ENCODE measurements around the gene PFKL.

Gene PFKL

DNA sequence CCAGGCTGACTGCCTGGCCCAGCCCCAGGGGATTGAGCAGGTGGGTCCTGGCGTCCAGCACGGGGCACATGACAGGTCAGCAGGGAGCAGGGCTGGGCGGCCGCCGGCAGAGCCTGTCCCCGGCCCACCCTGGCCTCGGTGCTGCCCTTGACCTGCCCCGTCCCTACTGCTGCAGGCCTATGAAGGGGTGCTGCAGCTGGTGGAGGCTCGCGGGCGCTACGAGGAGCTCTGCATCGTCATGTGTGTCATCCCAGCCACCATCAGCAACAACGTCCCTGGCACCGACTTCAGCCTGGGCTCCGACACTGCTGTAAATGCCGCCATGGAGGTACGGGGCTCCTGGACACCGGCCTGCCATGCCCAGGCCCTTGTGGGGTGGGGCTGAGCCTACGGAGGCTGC is 23.7 kb downstream of the PFKL start:
- no peak for DNase-seq (ENCODE audit: low read depth, low spot score)

DNA sequence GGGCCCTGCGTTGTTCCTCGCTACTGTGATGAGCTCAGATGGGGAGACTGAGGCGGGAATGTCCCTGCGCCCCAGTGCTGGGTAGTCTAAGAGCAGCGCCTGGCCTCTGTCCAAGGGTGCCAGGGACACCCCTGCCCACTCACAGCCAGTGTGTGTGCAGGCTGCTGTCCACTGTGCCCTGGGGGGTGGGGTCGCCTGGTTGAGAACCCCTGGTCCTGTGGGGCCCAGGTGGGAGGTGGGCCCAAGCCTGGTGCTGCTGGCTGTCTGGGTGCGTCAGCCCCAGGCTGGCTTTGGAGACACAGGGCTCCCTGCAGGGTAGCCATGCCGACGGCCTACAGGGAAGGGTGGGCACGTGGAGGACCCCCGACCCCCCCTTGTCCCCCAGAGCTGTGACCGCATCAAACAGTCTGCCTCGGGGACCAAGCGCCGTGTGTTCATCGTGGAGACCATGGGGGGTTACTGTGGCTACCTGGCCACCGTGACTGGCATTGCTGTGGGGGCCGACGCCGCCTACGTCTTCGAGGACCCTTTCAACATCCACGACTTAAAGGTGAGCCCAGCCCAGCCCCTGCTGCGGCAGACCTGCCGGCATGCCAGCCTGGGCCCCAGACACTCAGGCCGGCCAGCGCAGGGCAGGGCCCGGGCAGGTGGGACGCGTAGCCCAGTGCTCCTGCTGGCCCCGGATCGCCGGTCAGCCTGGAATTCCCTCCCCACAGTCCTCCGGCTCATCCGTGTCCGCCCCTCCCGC is 24.4 kb downstream of the PFKL start:
- H3K4me3 ChIP-seq, result no peak overlapping the region
- no peak overlapping the region for H3K27ac ChIP-seq
- no peaks in the 10 kb centered on the region; the same call in 1 of the 2 replicates for H3K36me3 ChIP-seq (ENCODE audit: insufficient read depth, low read length)
- no peak for TF ChIP-seq FOXP2 (optimal IDR thresholded peaks at IDR 0.05; ENCODE audit: control extremely low read depth, extremely low read length, insufficient read depth)
- TF ChIP-seq EZH2 (IDR thresholded peaks at IDR 0.05), result no peak
- TF ChIP-seq POLR2AphosphoS5 (IDR thresholded peaks at IDR 0.05; ENCODE audit: borderline replicate concordance, low read depth, low read length), result no peak
- H3K9me3 ChIP-seq (ENCODE audit: low read depth, low read length), result no peaks in the 10 kb centered on the region
- no peak overlapping the region for H3K9ac ChIP-seq (ENCODE audit: insufficient read length)
- no peak for DNase-seq (ENCODE audit: low read depth, low spot score)

More for the DNA sequence above, 23.7 kb downstream of the PFKL start:
- Histone ChIP-seq H3K4me3 (no peak overlapping the region), H3K27ac (no peak overlapping the region), H3K9ac (ENCODE audit: insufficient read length) (no peak overlapping the region), H3K36me3 (ENCODE audit: insufficient read depth, low read length) (no peaks in the 10 kb centered on the region; the same call in 1 of the 2 replicates), H3K9me3 (ENCODE audit: low read depth, low read length) (no peaks in the 10 kb centered on the region)
- TF ChIP-seq FOXP2 (optimal IDR thresholded peaks at IDR 0.05; ENCODE audit: control extremely low read depth, extremely low read length, insufficient read depth) (no peak), EZH2 (IDR thresholded peaks at IDR 0.05) (no peak), POLR2AphosphoS5 (IDR thresholded peaks at IDR 0.05; ENCODE audit: borderline replicate concordance, low read depth, low read length) (no peak)

DNA sequence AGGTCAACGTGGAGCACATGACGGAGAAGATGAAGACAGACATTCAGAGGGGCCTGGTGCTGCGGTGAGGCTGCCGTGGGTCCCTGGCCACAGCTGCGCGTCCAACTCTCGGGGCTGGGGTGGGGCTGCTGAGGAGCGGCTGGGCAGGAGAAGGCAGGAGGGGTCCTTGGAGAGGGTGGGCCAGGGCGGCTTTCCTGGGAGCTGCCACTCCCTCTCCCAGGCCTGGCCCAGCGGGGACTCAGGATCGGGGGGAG is 24.9 kb downstream of the PFKL start:
- DNase-seq (ENCODE audit: low read depth, low spot score), result no peak
- Histone ChIP-seq H3K9ac (ENCODE audit: insufficient read length) (no peak overlapping the region), H3K9me3 (ENCODE audit: low read depth, low read length) (no peaks in the 10 kb centered on the region), H3K4me3 (no peak overlapping the region), H3K36me3 (ENCODE audit: insufficient read depth, low read length) (no peaks in the 10 kb centered on the region; the same call in 1 of the 2 replicates), H3K27ac (no peak overlapping the region)
- TF ChIP-seq FOXP2 (optimal IDR thresholded peaks at IDR 0.05; ENCODE audit: control extremely low read depth, extremely low read length, insufficient read depth), result no peak
- TF ChIP-seq EZH2 (IDR thresholded peaks at IDR 0.05), result no peak
- TF ChIP-seq POLR2AphosphoS5 (IDR thresholded peaks at IDR 0.05; ENCODE audit: borderline replicate concordance, low read depth, low read length), result no peak

DNA sequence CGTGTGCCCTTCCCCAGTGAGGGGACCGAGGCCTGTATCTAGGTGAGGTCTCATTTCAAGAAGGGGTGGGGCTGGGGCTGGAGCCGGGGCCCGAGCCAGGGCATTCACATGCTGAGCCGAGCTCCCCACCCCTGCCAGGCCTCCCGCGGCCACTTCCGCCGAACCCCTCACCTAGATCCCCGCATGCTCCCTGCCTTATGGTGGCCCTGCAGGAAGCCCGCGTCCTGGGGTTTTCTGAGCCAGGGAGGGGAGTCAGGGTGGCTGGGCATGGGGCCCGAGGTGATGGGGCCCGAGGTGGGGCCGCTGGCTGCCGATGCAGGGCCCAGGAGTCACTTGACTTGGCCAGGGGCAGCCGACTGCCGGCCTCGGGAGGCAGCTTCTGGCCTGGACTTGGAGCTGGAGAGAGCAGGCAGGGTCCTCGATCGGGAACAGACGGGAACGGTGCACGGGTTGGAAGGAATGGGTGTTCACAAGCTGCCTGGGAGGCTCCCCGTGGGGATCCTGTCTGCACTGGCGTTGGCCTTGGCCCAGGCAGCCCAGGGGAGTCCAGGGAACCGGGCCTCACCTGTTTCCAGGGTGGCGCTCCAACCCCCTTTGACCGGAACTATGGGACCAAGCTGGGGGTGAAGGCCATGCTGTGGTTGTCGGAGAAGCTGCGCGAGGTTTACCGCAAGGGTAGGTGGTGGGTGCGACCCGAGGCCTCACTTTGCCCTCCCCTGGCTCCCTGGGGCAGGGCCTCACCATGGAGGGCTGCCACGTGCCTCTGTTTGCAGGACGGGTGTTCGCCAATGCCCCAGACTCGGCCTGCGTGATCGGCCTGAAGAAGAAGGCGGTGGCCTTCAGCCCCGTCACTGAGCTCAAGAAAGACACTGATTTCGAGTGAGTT is 25.8 kb downstream of the PFKL start:
- no peak overlapping the region for H3K4me3 ChIP-seq
- TF ChIP-seq FOXP2 (optimal IDR thresholded peaks at IDR 0.05; ENCODE audit: control extremely low read depth, extremely low read length, insufficient read depth) (no peak), POLR2AphosphoS5 (IDR thresholded peaks at IDR 0.05; ENCODE audit: borderline replicate concordance, low read depth, low read length) (no peak), EZH2 (IDR thresholded peaks at IDR 0.05) (no peak)
- no peak overlapping the region for H3K9ac ChIP-seq (ENCODE audit: insufficient read length)
- no peaks in the 10 kb centered on the region; the same call in 1 of the 2 replicates for H3K36me3 ChIP-seq (ENCODE audit: insufficient read depth, low read length)
- DNase-seq (ENCODE audit: low read depth, low spot score), result no peak
- no peaks in the 10 kb centered on the region for H3K9me3 ChIP-seq (ENCODE audit: low read depth, low read length)
- H3K27ac ChIP-seq, result no peak overlapping the region

DNA sequence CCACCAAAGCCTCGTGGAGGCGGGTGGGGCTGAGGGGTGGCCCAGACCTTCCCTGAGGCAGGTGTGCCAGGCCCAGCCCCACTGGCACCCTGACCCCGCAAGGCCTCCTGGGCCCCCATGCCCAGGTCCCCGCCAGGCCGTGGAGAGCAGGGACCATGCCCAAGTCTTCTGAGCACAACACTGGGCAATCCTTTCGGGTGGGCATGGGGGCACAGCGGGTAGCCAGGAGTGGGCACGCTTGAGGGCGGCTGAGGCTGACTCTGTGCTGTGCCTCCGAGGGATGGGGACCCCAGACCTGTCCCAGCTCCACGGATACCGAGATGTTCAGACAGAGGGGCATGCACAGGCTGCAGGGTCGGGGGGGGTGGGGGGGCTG is 26.4 kb downstream of the PFKL start:
- DNase-seq (ENCODE audit: low read depth, low spot score), result no peak
- no peak overlapping the region for H3K9ac ChIP-seq (ENCODE audit: insufficient read length)
- no peak overlapping the region for H3K4me3 ChIP-seq
- TF ChIP-seq POLR2AphosphoS5 (IDR thresholded peaks at IDR 0.05; ENCODE audit: borderline replicate concordance, low read depth, low read length), result no peak
- TF ChIP-seq EZH2 (IDR thresholded peaks at IDR 0.05), result no peak
- no peak for TF ChIP-seq FOXP2 (optimal IDR thresholded peaks at IDR 0.05; ENCODE audit: control extremely low read depth, extremely low read length, insufficient read depth)
- no peaks in the 10 kb centered on the region for H3K9me3 ChIP-seq (ENCODE audit: low read depth, low read length)
- no peak overlapping the region for H3K27ac ChIP-seq
- H3K36me3 ChIP-seq (ENCODE audit: insufficient read depth, low read length), result no peaks in the 10 kb centered on the region; the same call in 1 of the 2 replicates

DNA sequence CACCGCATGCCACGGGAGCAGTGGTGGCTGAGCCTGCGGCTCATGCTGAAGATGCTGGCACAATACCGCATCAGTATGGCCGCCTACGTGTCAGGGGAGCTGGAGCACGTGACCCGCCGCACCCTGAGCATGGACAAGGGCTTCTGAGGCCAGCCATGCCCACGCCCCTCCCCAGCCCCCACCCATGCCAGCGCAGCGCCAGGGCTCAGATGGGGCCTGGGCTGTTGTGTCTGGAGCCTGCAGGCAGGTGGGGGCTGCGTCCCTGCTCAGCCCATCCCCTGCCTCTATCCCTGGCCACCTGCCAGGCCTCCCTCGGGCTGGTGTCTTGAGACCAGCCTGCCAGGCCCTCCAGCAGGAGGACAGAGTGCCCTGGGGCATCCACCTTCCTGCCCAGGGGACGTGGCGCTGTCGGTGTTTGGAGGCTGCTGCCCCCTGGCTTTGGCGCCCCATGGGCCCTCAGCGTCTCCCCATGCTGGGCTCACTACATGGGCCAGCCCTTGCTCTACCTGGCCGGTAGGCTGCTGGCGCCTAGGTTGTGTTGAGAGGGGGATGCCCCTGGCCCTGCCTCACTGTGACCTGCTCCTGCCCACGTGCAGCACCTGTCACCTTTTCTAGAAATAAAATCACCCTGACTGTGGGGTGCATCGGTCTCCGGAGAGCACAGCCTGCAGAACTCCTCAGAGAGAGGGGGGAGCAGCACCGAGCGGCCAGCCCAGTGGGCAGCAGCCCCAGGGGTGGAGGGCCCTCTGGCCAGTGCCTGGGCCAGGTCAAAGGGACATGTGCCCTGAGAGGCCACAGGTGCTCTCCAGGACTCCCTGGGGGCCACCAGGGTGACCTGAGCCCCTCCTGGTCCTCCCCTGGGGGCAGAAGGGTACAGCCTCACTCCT is 27.1 kb downstream of the PFKL start:
- TF ChIP-seq EZH2 (IDR thresholded peaks at IDR 0.05), result no peak
- no peak for TF ChIP-seq POLR2AphosphoS5 (IDR thresholded peaks at IDR 0.05; ENCODE audit: borderline replicate concordance, low read depth, low read length)
- no peak for DNase-seq (ENCODE audit: low read depth, low spot score)
- Histone ChIP-seq H3K27ac (no peak overlapping the region), H3K4me3 (no peak overlapping the region), H3K9ac (ENCODE audit: insufficient read length) (no peak overlapping the region), H3K36me3 (ENCODE audit: insufficient read depth, low read length) (no peaks in the 10 kb centered on the region; the same call in 1 of the 2 replicates), H3K9me3 (ENCODE audit: low read depth, low read length) (no peaks in the 10 kb centered on the region)

DNA sequence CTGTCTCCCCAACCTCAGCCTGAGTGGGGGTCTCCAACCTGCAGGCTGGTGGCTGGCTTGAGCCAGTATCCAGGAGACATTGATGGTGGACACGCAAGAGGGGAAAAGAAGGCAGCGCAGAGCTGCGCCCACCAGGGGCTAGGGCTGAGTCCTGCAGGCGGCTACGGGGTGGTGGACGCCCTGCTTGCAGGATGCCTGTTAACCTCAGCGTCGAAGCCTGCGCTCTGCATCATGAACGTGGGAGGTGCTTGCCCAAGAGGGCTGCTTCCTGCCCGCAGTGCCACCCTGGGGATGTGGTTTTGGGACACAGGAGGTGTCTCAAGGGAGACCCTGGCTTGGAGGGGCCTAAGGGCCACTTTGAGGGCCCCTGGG is 27.7 kb downstream of the PFKL start:
- TF ChIP-seq POLR2AphosphoS5 (IDR thresholded peaks at IDR 0.05; ENCODE audit: borderline replicate concordance, low read depth, low read length) (no peak), EZH2 (IDR thresholded peaks at IDR 0.05) (no peak), FOXP2 (optimal IDR thresholded peaks at IDR 0.05; ENCODE audit: control extremely low read depth, extremely low read length, insufficient read depth) (no peak)
- Histone ChIP-seq H3K9me3 (ENCODE audit: low read depth, low read length) (no peaks in the 10 kb centered on the region), H3K9ac (ENCODE audit: insufficient read length) (no peak overlapping the region), H3K4me3 (no peak overlapping the region), H3K27ac (no peak overlapping the region), H3K36me3 (ENCODE audit: insufficient read depth, low read length) (no peaks in the 10 kb centered on the region; the same call in 1 of the 2 replicates)
- DNase-seq (ENCODE audit: low read depth, low spot score), result no peak
